K562 (cell line): ENCODE measurements around the gene ARMC7. TPM values are rescaled to one million over a fixed set of nuclear protein-coding genes. Genes with fewer than 3 reads are reported as not detected.

Experiments used
- ATAC-seq: fragments of 200-7000 bp; cut with Tn5 transposase; 3 replicates; pipeline ENCODE4 v1.9.1; 2020; ENCODE audit warnings: moderate library complexity
- BruUV-seq: library from RNA; stranded (reverse); fragments of 400-500 nt; replicated peaks from 2 replicates; lab custom pipeline; 2021; lab: Mats Ljungman, UMichigan
- CTCF ChIA-PET: fragments of 300-600 bp; formaldehyde crosslinking; extraction: SDS; loops from one replicate; lab custom pipeline; 2021; ENCODE audit warnings: low intra/inter-chr PET ratio; lab: Yijun Ruan, JAX
- POLR2A ChIA-PET: fragments of 300-600, 350-650 bp; sonication (Branson Sonifier 250); formaldehyde crosslinking; extraction: SDS; loops from one replicate; lab custom pipeline; 2021; ENCODE audit warnings: antibody characterized with exemption, inconsistent platforms; lab: Yijun Ruan, JAX
- DNase-seq, 4 experiments: peaks; one replicate each; pipeline versions ENCODE4 v3.0.0 to v3.0.0-alpha.2; 2011 to 2018; ENCODE audit warnings: low spot score in 3 of 4, mixed read lengths in 3 of 4; ENCODE audit errors: extremely low read depth in 1 of 4
- FAIRE-seq: peaks from 2 replicates; lab custom pipeline; 2011; peaks lifted over from hg19 to GRCh38; lab: Jason Lieb, UNC
- H2AFZ ChIP-seq: 2 replicates; pipeline ENCODE4 v1.6.0; 2011; ENCODE audit warnings: low read depth, low read length, control low read depth, inconsistent platforms
- H3K27ac ChIP-seq: fragments of 200-600 bp; 3 replicates; pipeline ENCODE4 v1.8.0; 2011; ENCODE audit warnings: low read depth, mild to moderate bottlenecking, control low read depth, inconsistent platforms, low read length, moderate library complexity, mixed read lengths; ENCODE audit errors: extremely low read depth
- H3K27me3 ChIP-seq, 2 experiments: fragments of 300-600 bp in 1 of 2; 2 replicates in 1 of 2; 3 replicates in 1 of 2; pipeline versions ENCODE4 v1.6.0 to v1.8.0; 2011; ENCODE audit warnings: inconsistent platforms in 2 of 2, low read length in 2 of 2, mild to moderate bottlenecking in 1 of 2, mixed read lengths in 1 of 2, moderate library complexity in 1 of 2; ENCODE audit not compliant: control insufficient read depth in 2 of 2, insufficient read depth in 2 of 2
- H3K36me3 ChIP-seq: fragments of 300-600 bp; 3 replicates; pipeline ENCODE4 v1.8.0; 2011; ENCODE audit warnings: mild to moderate bottlenecking, low read length, inconsistent platforms; ENCODE audit not compliant: control insufficient read depth, insufficient read depth
- H3K4me1 ChIP-seq, 2 experiments: fragments of 200-600 bp in 1 of 2; replicated peaks in 1 of 2; 2 replicates in 1 of 2; 3 replicates in 1 of 2; pipeline versions ENCODE4 v1.5.1 to v1.8.0; 2011; ENCODE audit warnings: inconsistent platforms in 2 of 2, low read length in 2 of 2, mild to moderate bottlenecking in 1 of 2, mixed read lengths in 1 of 2, moderate library complexity in 1 of 2; ENCODE audit not compliant: control insufficient read depth in 2 of 2, insufficient read depth in 2 of 2
- H3K4me2 ChIP-seq: 2 replicates; pipeline ENCODE4 v1.6.1; 2011; ENCODE audit warnings: low read length, control low read depth, inconsistent platforms, mixed read lengths; ENCODE audit not compliant: insufficient read depth
- H3K4me3 ChIP-seq: fragments of 200-600 bp; sonication (generic), shearing (Covaris generic); 2 replicates; pipeline ENCODE4 v1.5.1; 2016; ENCODE audit warnings: control low read depth, inconsistent platforms
- H3K79me2 ChIP-seq: fragments of 200-600 bp; 3 replicates; pipeline ENCODE4 v1.8.0; 2011; ENCODE audit warnings: low read length, inconsistent platforms; ENCODE audit not compliant: control insufficient read depth, insufficient read depth
- H3K9ac ChIP-seq, 2 experiments: 2 replicates each; pipeline versions ENCODE4 v1.6.0 to v1.6.1; 2011; ENCODE audit warnings: low read depth in 2 of 2, low read length in 2 of 2, control low read depth in 1 of 2, inconsistent platforms in 1 of 2, mild to moderate bottlenecking in 1 of 2, mixed read lengths in 1 of 2; ENCODE audit not compliant: insufficient read depth in 1 of 2
- H3K9me1 ChIP-seq: one replicate; pipeline ENCODE4 v1.6.0; 2011; ENCODE audit warnings: inconsistent platforms, mild to moderate bottlenecking, low read length, moderate library complexity; ENCODE audit not compliant: control insufficient read depth, insufficient read depth
- H3K9me3 ChIP-seq: replicated peaks from 2 replicates; pipeline ENCODE4 v1.5.1; 2011; ENCODE audit warnings: low read depth, low read length, inconsistent platforms; ENCODE audit not compliant: control insufficient read depth, insufficient read depth
- H4K20me1 ChIP-seq: replicated peaks from 2 replicates; pipeline ENCODE4 v1.6.1; 2011; ENCODE audit warnings: low read length, inconsistent platforms, mixed read lengths; ENCODE audit not compliant: control insufficient read depth, insufficient read depth
- SUPT5H ChIP-seq: fragments of 450-650 bp; IDR thresholded peaks from 2 replicates; pipeline ENCODE4 v1.6.1; 2016
- WGBS: fragments of 100-300 bp; shearing (Covaris generic); methylation state at CpG from one replicate; pipeline ENCODE4 v1.1.6; 2016; ENCODE audit warnings: low coverage, mixed read lengths; ENCODE audit not compliant: insufficient coverage; ENCODE audit errors: missing lambda C conversion rate; 5-methylcytosine and 5-hydroxymethylcytosine counted together
- in situ Hi-C: fragments of 300-500 bp; cut with MboI; formaldehyde crosslinking; loops from 4 replicates; pipeline ENCODE4 v1.15.0; 2018; ENCODE audit warnings: inconsistent platforms, mixed read lengths
- intact Hi-C: fragments of 100-400 bp; cut with micrococcal nuclease; formaldehyde crosslinking; loops from 2 replicates; pipeline ENCODE4 v1.14.2; 2022
- polyA plus RNA-seq, 8 experiments: library from polyadenylated mRNA; depleted of rRNA in 4 of 8; stranded (reverse) in 5 of 8; unstranded in 3 of 8; fragments of >200 nt; fragmentation: Nextera tagmentation in 2 of 8; fragmentation: Illumina TruSeq in 1 of 8; extraction: Ambion mirVana in 2 of 8; extraction: Trizol in 1 of 8; gene quantifications; 2 replicates each; pipeline versions ENCODE4 v1.2.1 to v1.2.3, GENCODE V29; 2011 to 2014; ENCODE audit warnings: inconsistent platforms in 1 of 8, missing spikeins in 1 of 8
- total RNA-seq, 7 experiments: library from RNA; depleted of rRNA in 6 of 7; stranded (reverse); fragments of >200 nt in 6 of 7; fragmentation: Illumina TruSeq in 2 of 7; extraction: Trizol in 2 of 7; gene quantifications; 2 replicates each; pipeline versions ENCODE4 v1.2.1 to v1.2.3, GENCODE V29; 2011 to 2021; ENCODE audit warnings: low replicate concordance in 1 of 7
- TF ChIP-seq, protein P1 (sequence below): fragments of 450-650 bp; IDR thresholded peaks from 2 replicates; pipeline ENCODE4 v1.6.1; 2016; ENCODE audit warnings: mild to moderate bottlenecking

ARMC7 gene
- total and polyA plus RNA-seq, 9 of the 15 experiments (the other 6 are each of a cell fraction or from before 2014, with no cell fraction given): 1.4 to 15.2 (median 5.9) TPM

- Histone ChIP-seq H3K36me3 (peaks cover 81% of the 10 kb centered on the region), H3K4me1 (peaks cover 0 to 3% of the 10 kb centered on the region in 2 experiments; a peak in 2 of 5 replicates), H4K20me1 (no peaks in the 10 kb centered on the region), H3K9me3 (no peaks in the 10 kb centered on the region), H3K27me3 (no peaks in the 10 kb centered on the region), H3K4me3 (no peak overlapping the region), H3K9me1 (no peaks in the 10 kb centered on the region), H3K4me2 (no peak overlapping the region), H3K27ac (no peak overlapping the region), H3K9ac (no peak overlapping the region), H2AFZ (no peak overlapping the region), H3K79me2 (peaks cover 3% of the 10 kb centered on the region; the same call in 1 of the 3 replicates)
- TF ChIP-seq, protein P1, sequence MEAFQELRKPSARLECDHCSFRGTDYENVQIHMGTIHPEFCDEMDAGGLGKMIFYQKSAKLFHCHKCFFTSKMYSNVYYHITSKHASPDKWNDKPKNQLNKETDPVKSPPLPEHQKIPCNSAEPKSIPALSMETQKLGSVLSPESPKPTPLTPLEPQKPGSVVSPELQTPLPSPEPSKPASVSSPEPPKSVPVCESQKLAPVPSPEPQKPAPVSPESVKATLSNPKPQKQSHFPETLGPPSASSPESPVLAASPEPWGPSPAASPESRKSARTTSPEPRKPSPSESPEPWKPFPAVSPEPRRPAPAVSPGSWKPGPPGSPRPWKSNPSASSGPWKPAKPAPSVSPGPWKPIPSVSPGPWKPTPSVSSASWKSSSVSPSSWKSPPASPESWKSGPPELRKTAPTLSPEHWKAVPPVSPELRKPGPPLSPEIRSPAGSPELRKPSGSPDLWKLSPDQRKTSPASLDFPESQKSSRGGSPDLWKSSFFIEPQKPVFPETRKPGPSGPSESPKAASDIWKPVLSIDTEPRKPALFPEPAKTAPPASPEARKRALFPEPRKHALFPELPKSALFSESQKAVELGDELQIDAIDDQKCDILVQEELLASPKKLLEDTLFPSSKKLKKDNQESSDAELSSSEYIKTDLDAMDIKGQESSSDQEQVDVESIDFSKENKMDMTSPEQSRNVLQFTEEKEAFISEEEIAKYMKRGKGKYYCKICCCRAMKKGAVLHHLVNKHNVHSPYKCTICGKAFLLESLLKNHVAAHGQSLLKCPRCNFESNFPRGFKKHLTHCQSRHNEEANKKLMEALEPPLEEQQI: no peak
- peak; percentile 18; the same call in 1 of the 2 replicates for TF ChIP-seq SUPT5H
- no peak for FAIRE-seq
- no peak for DNase-seq
- no peak for ATAC-seq
- in situ Hi-C loops: no loop called here
- POLR2A ChIA-PET: interaction anchor here (0.6 to 6.3 kb wide), 7 partner anchors 9 to 84 kb away, joined by 3 to 58 read pairs (median 4); partner anchors contain the start of genes JPT1 and NUP85
- 92% methylated on average over 5 of the region's 5 CpGs for WGBS
- intact Hi-C loops: no loop called here
- CTCF ChIA-PET: no interaction called here
- no TSS peak for BruUV-seq
Measured at GRCh38 chr17:75138519-75138918, 28.8 kb downstream of the ARMC7 start.
